Measurements from ENCODE around the gene DCANP1. TPM values are rescaled to one million over a fixed set of nuclear protein-coding genes. Genes with fewer than 3 reads are reported as not detected.

DCANP1 gene
- total RNA-seq, 2 experiments from 2014 or later = not detected

DNA sequence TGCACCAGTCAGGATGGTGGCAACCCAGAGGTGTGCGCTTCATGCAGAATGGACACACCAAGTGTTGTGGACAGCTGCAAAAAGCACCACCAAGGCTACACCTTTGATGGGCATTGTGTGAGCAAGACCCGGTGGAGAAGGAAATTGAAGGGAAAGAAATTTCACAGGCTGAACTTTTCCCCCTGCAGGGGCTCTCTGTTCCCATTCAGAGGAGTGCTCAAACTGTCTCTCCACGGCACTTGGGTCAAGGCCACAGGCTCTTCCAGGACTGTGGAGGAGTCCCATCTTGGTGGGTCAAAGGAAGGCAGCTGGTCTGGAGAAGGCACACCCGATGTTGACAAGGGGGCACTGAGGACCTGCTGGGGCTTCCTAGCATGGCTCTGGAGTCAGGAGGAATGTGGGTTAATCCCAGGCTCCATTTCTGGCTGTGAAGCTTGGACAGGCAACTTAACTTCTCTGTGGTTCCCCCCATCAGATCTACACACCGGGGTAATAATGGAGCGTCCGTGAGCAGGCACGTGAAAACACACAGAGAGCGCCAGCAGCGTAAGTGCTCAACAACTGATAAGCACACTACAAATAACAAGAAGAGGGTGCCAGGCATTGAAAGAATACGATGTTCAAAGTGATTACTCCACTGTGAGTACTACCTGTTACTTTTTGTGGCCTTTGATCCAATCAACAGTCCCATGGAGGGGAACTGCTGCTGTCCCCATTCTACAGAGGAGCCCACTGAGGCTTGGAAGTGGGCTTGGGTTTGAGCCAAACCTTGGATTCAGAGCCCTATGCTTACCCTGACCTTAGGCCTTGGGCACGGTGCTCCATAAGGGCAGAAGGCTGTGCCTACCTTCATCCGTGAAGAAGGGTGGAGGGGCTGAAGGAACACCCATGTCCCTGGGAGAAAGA lies 39.2 kb upstream of the DCANP1 start:
- no peak overlapping the region for H3K27ac Mint-ChIP-seq
- no peak for DNase-seq
- H3K36me3 Mint-ChIP-seq = no peaks in the 10 kb centered on the region
- peaks cover 16% of the 10 kb centered on the region for H3K4me1 Mint-ChIP-seq
- no peaks in the 10 kb centered on the region for H3K9me3 Mint-ChIP-seq
- peaks cover 58% of the 10 kb centered on the region for H3K27me3 Mint-ChIP-seq
- no peak overlapping the region for H3K4me3 Mint-ChIP-seq

- no peak overlapping the region for H3K27ac Mint-ChIP-seq
- H3K4me1 Mint-ChIP-seq = peaks cover 6% of the 10 kb centered on the region
- no peaks in the 10 kb centered on the region for H3K9me3 Mint-ChIP-seq
- peaks cover 44% of the 10 kb centered on the region for H3K27me3 Mint-ChIP-seq
- DNase-seq = no peak
- no peaks in the 10 kb centered on the region for H3K36me3 Mint-ChIP-seq
- no peak overlapping the region for H3K4me3 Mint-ChIP-seq
These were observed 37.5 kb upstream of the DCANP1 start for GRCh38 chr5:135484674-135485086.

DNA sequence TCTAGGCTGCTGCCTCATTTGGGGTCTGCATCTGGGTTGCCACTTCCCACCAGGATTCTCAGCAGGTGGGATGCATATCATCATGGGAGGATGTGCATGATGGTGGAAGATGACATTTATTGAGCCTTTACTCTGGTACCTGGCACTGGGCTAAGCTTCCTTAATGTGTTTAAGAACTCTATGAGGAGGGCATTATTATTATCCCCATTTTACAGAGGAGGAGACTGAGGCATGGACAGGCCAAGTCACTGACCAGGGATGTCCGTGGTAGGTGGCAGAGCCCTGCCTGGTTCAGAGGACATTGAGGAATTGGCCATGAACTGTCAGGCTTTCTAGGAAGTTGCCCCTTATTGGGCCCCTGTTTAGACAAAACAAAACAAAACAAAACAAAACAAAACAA lies 36.1 kb upstream of the DCANP1 start:
- H3K27me3 Mint-ChIP-seq = peaks cover 30% of the 10 kb centered on the region
- no peaks in the 10 kb centered on the region for H3K4me1 Mint-ChIP-seq
- H3K9me3 Mint-ChIP-seq = no peaks in the 10 kb centered on the region
- no peak for DNase-seq
- no peak overlapping the region for H3K27ac Mint-ChIP-seq
- no peak overlapping the region for H3K4me3 Mint-ChIP-seq
- no peaks in the 10 kb centered on the region for H3K36me3 Mint-ChIP-seq

GRCh38 chr5:135482381-135482933 lies 35.3 kb upstream of the DCANP1 start:
- no peak for DNase-seq
- Mint-ChIP-seq H3K36me3 (no peaks in the 10 kb centered on the region), H3K27me3 (peaks cover 22% of the 10 kb centered on the region), H3K4me1 (no peaks in the 10 kb centered on the region), H3K4me3 (no peak overlapping the region), H3K27ac (no peak overlapping the region), H3K9me3 (no peaks in the 10 kb centered on the region)

DNA sequence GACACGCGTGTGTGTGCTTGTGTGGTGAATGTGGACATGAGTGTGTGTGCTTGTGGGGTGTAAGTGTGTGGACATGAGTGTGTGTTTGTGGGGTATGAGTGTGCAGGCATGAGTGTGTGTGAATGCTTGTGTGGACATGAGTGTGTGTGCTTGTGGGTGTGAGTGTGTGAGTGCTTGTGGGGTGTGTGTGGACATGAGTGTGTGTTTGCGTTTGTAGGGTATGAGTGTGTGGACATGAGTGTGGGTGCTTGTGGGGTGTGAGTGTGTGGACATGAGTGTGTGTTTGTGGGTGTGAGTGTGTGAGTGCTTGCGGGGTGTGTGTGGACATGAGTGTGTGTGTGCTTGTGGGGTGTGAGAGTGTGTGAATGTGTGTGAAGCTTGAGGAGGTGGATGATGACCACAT lies 34.8 kb upstream of the DCANP1 start:
- Mint-ChIP-seq H3K27ac (no peak overlapping the region), H3K4me1 (no peaks in the 10 kb centered on the region), H3K9me3 (no peaks in the 10 kb centered on the region), H3K36me3 (no peaks in the 10 kb centered on the region), H3K27me3 (peaks cover 17% of the 10 kb centered on the region), H3K4me3 (no peak overlapping the region)
- DNase-seq = no peak

DNA sequence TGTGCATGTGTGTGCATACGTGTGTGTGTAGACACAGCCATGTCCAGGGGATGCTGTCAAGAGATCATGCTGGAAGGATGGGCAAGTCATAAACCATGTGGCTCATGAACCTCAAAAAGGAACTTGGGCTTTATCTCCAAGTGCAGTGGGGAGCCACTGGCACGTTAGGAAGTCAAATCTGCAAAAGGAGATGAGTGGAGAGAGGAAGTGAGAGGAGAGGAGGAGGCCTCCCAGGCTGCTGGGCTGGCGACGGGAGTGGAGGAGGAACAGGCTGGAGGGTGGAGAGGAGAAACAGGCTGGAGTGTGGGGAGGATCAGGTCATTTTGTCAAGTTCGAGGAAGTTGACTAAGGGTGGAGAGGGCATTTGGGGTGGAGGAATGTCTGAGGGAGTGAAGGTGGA lies 34.2 kb upstream of the DCANP1 start:
- Mint-ChIP-seq H3K27ac (no peak overlapping the region), H3K4me3 (no peak overlapping the region), H3K36me3 (no peaks in the 10 kb centered on the region), H3K4me1 (no peaks in the 10 kb centered on the region), H3K9me3 (no peaks in the 10 kb centered on the region), H3K27me3 (peaks cover 11% of the 10 kb centered on the region)
- no peak for DNase-seq

DNA sequence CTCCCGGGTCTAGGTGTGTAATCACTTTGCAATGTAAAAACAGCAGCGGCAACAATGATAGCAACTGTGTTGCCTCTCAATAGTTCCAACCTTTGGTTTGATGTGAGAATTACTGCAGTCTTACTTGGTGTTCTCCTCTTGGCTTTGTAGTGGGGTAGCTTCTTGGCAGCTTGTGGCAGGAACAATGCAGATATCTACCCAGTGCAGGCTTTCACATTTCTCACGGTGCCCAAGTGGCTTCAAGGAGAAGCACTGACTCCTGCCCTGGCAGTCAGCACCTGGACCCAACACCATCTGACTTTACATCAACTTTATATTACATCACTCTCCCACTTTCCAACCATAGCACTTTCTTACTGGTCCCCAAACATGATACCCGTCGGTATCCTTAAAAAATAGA lies 33.4 kb upstream of the DCANP1 start:
- no peaks in the 10 kb centered on the region for H3K36me3 Mint-ChIP-seq
- H3K9me3 Mint-ChIP-seq = no peaks in the 10 kb centered on the region
- H3K27ac Mint-ChIP-seq = no peak overlapping the region
- H3K4me3 Mint-ChIP-seq = no peak overlapping the region
- DNase-seq = no peak
- peaks cover 10% of the 10 kb centered on the region for H3K27me3 Mint-ChIP-seq
- no peaks in the 10 kb centered on the region for H3K4me1 Mint-ChIP-seq

DNA sequence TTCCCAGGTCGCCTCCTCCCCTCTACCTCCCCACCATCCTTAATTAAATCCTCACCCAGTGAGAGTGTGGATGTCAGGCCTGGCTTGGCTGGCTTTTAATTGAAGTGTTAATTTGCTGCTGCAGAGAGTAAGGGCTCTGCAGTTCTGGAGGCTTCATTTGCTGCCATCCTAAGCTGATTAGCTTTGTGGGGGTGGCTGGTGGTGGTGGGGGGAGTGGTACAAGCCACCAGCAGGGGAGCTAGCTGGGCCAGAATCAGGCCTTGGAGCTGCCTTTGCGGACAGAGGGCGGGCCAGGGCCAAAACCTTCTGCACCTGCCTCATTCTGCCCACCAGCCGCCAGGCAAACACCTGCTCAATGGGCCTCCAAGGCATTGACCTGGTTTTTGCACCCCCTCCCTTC lies 31.8 kb upstream of the DCANP1 start:
- Mint-ChIP-seq H3K27me3 (peaks cover 7% of the 10 kb centered on the region), H3K9me3 (no peaks in the 10 kb centered on the region)

DNA sequence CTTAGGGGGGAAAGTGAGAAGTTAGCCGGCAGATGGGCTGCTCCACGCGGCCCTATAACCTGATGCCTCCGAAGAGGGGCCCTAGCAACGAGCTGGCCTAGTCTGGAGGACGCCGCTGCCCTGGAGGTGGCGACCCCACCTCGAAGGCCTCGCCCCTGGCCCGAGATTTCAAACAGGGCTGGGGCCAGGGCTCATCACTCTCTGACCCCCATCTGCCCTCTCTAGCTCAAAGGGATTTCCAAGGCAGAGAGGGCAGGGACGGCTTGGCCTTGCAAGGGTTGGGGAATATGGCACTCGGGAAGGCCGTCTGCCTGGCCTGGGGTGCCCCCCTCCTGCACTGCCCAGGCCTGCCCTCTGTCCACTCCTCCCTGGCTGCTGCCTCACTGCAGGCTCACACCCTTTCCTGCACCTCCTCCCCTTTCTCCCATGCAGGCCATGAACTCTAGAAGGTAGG lies 30.5 kb upstream of the DCANP1 start:
- Mint-ChIP-seq H3K36me3 (no peaks in the 10 kb centered on the region), H3K27ac (no peak overlapping the region), H3K27me3 (peaks cover 7% of the 10 kb centered on the region), H3K9me3 (no peaks in the 10 kb centered on the region), H3K4me3 (no peak overlapping the region), H3K4me1 (no peaks in the 10 kb centered on the region)
- DNase-seq = no peak

More for the DNA sequence above, 31.8 kb upstream of the DCANP1 start:
- no peak overlapping the region for H3K4me3 Mint-ChIP-seq
- H3K36me3 Mint-ChIP-seq = no peaks in the 10 kb centered on the region
- no peaks in the 10 kb centered on the region for H3K4me1 Mint-ChIP-seq
- no peak overlapping the region for H3K27ac Mint-ChIP-seq
- DNase-seq = no peak

DNA sequence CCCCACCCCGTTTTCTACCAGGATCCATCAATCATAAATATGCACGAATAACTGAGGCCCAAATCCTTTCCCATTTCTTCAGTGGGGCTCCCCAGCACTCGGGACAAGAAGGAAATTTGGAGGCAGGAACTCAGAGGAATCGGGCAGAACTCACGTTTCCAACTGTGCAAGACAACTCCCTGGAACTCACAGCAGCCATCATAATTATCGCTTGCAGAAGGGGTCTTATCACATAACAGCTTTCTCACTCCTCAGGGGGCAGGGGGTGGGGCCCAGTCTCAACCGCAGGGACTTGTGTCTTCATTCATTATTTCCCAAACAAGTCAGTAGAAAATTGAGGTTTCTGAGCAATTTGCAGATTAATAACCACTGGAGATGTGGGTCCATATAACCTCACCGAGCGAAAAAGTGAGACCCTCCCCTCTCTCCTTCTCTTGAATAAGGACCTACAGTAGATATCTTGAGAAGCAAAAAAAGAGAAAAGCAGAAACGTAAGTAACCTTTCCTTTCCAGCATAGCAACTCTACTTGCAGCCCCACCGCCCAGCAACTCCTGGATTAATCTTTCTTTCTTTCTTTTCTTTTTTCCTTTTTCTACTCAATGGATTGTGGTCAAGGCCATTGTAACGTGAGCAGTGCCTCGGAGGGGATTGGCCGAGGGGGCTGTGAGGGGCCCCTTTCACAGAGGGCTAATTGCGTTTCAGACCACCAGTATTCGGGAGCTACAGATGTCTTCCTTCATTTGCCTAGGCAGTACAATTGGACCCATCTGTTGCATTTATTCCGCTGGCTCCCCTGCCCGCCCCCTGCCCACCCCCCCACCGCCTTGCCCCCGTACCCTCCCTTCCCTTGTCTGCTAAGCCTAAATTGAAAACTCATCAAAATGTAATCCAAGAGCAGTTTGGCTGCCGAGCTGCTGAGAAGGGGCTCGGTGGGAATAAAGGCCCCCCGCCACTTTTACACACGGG lies 29.8 kb upstream of the DCANP1 start:
- H3K4me1 Mint-ChIP-seq = no peaks in the 10 kb centered on the region
- no peak for DNase-seq
- H3K36me3 Mint-ChIP-seq = no peaks in the 10 kb centered on the region
- H3K9me3 Mint-ChIP-seq = no peaks in the 10 kb centered on the region
- no peak overlapping the region for H3K27ac Mint-ChIP-seq
- H3K4me3 Mint-ChIP-seq = no peak overlapping the region
- peaks cover 7% of the 10 kb centered on the region for H3K27me3 Mint-ChIP-seq

DNA sequence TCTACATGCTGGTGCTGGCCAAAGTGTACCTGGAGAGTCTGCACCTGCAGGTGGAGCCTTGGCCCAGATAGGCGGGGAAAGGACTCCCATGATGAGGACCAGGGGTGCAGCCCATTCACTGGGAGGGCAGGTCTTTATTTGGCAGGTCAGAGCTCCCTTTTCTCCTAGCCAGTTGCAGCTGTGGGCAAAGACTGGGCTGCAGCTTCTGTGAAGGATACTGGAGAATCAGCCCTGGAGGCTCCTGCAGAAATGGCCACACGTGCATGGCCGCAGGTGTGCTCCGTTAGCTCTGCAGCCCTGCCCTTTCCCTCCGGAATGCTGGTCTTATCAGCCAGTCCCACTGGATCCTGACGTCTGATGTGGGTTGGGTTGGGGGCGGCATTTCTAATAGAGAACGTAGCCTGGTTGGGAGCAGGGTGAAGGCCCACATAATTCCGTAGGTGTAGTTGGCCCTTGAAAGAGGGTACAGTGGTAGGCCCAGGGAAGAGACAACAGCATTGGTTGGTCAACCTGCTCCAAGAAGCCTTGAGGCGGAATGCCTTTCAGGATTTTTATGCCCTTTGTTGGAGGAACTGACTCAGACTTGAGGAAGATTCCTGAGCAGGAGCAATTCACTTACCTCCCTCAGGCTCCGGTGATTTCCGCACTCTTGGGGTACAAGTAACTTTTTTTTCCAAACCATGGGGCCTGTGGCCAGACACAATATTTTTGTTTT lies 27.0 kb upstream of the DCANP1 start:
- DNase-seq = no peak
- peaks cover 5% of the 10 kb centered on the region for H3K27me3 Mint-ChIP-seq
- H3K36me3 Mint-ChIP-seq = no peaks in the 10 kb centered on the region
- no peaks in the 10 kb centered on the region for H3K9me3 Mint-ChIP-seq
- H3K4me1 Mint-ChIP-seq = no peaks in the 10 kb centered on the region
- H3K27ac Mint-ChIP-seq = no peak overlapping the region
- no peak overlapping the region for H3K4me3 Mint-ChIP-seq

GRCh38 chr5:135472141-135472540 lies 25.0 kb upstream of the DCANP1 start:
- Mint-ChIP-seq H3K4me3 (no peak overlapping the region), H3K9me3 (no peaks in the 10 kb centered on the region), H3K36me3 (no peaks in the 10 kb centered on the region), H3K4me1 (no peaks in the 10 kb centered on the region), H3K27ac (no peak overlapping the region), H3K27me3 (peaks cover 15% of the 10 kb centered on the region)
- DNase-seq = no peak

DNA sequence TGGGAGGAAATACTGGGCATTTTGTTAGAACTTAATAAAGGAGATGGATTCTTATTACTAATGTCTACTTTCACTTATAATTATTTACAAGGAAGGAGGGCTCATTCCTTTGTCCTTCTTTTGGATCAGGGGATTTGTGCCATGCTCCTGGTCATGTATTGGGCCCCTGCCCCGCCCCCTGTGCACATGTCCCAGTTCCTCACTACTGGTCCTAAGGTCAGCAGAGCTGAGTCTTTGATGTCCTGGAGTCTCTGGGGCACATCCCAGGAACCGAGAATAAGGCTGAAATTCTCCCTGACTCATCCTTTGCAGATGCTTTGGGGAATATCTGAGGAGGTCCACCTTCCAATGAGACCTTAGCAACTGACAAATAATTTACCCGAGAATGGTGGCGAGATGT lies 24.6 kb upstream of the DCANP1 start:
- peaks cover 18% of the 10 kb centered on the region for H3K27me3 Mint-ChIP-seq
- DNase-seq = no peak
- H3K27ac Mint-ChIP-seq = no peak overlapping the region
- H3K9me3 Mint-ChIP-seq = no peaks in the 10 kb centered on the region
- no peaks in the 10 kb centered on the region for H3K36me3 Mint-ChIP-seq
- no peaks in the 10 kb centered on the region for H3K4me1 Mint-ChIP-seq
- no peak overlapping the region for H3K4me3 Mint-ChIP-seq

DNA sequence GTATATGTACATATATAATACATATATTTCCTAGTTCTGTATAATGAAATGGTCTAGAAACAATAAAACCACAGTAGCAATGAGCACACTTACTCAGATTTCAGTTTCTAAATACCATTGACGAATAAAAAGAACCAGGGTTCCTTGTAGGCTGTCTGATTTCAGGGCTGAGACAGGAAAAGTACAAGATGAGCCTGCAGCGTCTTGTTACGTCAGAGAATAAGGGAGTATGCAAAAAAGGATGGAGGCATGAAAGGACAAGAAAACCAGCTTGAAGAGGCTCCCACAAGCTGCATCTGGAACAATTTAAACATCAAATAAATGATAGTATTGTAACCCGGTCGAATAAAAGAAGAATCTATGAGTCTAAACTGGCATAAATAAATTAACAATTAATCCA lies 22.8 kb upstream of the DCANP1 start:
- H3K4me1 Mint-ChIP-seq = peaks cover 4% of the 10 kb centered on the region
- no peak overlapping the region for H3K27ac Mint-ChIP-seq
- peaks cover 28% of the 10 kb centered on the region for H3K27me3 Mint-ChIP-seq
- H3K9me3 Mint-ChIP-seq = no peaks in the 10 kb centered on the region
- H3K36me3 Mint-ChIP-seq = no peaks in the 10 kb centered on the region
- DNase-seq = no peak
- no peak overlapping the region for H3K4me3 Mint-ChIP-seq
